HG03025 (cell line): Measurements from ENCODE around the gene MESD.

Experiments used
- ATAC-seq: cut with Tn5 transposase; IDR thresholded peaks from one replicate; pipeline ENCODE4 v1.9.1; 2021; ENCODE audit warnings: mild to moderate bottlenecking, moderate library complexity; ENCODE audit not compliant: unreplicated experiment, low FRiP score

The MESD gene

GRCh38 chr15:80989518-80990478, at the start of gene MESD:
Gene MESD (minus strand): TSS chr15:80989819. CDS start chr15:80989791, 28 bp downstream.
- ATAC-seq, result peak; percentile 95

DNA sequence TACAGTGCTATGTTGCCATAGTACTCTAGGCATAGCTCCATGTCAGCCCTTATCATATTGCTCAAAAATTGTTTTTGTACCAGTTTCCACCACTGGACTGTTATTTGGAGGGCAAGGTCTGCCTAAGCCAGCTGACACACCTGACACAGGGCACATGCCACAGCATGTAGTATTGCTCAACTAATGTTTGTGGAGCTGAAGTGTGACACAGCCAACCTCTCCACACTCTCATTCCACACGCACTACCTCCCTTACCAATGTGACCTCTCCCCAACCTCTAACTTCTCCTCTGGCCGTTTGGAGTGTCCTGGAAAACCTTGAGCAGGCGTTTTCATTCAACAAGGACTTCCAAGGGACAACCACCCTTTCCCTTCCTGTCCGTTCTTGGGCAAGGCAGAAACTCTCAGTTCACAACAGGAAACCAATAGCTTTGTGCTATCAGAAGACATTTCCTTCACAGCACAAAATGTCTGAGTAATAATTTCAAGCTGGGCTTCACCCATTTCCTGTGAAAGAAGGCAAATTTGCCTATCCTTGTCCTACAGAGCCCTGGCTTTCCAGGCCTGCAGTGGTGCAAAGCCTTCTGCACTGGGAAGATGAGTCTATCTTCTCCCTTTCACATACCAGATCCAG, 49.5 kb upstream of the MESD start:
- ATAC-seq, result no peak

GRCh38 chr15:81037952-81038743, 48.5 kb upstream of the MESD start:
- no peak for ATAC-seq

DNA sequence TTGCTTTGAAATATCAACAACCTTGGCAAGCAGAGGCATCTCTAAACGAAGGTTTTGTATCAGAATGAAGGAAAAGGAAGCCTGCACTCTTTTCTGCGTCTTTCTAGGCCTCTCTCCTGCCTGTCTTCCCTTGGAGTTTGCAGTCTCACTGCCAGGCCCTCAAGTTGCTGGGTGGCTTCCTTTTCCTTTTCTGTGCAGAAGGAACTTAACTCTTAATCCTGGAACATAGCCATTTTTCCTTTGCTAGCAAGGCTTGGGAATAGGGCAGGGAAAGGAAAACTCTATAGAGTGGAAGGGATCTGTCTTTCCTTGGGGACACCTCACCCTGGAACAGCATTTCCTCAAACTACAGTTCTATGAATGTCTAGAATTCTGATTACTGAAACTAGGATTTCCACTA, 43.9 kb upstream of the MESD start:
- no peak for ATAC-seq

- no peak for ATAC-seq
Measured at GRCh38 chr15:81032818-81033217, 43.2 kb upstream of the MESD start.

DNA sequence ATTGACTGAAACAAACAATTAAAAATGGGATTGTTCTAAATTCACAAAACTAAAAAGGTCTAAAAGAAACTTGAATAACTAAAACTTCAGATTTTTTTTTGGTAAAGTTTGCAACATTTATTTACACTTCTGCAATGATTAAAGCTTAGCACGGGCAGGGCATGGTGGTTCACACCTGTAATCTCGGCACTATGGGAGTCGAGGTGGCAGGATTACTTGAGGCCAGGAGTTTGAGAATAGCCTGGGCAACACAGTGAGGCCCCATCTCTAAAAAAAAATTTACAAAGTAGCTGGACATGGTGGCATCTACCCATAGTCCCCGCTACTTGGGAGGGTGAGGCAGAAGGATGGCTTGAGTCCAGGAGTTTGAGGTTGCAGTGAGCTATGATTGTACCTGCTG, 42.7 kb upstream of the MESD start:
- ATAC-seq, result no peak

DNA sequence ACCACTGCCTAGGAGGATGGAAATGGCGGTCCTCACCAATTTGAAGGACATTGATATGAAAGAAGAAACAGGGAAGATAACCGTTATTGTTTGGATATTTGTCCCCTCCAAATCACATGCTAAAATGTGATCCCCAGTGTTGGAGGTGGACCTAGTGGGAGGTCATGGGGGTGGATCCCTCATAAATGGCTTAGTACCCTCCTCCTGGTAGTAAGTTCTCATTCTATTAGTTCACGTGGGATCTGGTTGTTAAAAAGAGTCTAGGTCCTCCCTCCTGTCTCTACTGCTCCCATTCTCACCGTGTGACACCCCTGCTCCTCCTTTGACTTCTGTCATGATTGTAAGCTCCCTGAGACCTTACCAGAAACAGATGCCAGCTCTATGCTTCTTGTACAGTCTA, 41.6 kb upstream of the MESD start:
- no peak for ATAC-seq

DNA sequence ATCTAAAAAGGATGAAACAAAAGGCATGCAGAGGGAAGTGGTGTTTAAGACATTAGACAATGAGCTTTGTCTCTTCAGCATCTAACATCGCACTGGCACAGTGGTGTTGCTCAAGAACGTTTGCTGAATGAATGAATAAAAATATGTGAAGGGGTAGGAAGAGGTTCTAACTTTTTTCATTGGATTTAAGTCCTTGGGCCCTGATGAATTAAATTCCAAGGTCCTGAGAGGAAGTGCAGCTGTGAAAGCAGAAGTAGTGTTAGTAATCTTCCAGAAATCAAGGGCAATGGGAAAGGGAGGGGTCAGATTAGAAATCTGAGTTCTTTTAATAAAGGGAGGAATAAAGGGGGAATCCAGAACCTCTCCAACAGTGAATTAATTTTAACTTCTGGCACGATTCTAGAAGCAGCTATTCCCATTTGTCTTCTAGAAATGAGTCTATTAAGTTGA, 40.7 kb upstream of the MESD start:
- ATAC-seq, result no peak

- no peak for ATAC-seq
Measured at GRCh38 chr15:81029414-81030300, 40.0 kb upstream of the MESD start.

DNA sequence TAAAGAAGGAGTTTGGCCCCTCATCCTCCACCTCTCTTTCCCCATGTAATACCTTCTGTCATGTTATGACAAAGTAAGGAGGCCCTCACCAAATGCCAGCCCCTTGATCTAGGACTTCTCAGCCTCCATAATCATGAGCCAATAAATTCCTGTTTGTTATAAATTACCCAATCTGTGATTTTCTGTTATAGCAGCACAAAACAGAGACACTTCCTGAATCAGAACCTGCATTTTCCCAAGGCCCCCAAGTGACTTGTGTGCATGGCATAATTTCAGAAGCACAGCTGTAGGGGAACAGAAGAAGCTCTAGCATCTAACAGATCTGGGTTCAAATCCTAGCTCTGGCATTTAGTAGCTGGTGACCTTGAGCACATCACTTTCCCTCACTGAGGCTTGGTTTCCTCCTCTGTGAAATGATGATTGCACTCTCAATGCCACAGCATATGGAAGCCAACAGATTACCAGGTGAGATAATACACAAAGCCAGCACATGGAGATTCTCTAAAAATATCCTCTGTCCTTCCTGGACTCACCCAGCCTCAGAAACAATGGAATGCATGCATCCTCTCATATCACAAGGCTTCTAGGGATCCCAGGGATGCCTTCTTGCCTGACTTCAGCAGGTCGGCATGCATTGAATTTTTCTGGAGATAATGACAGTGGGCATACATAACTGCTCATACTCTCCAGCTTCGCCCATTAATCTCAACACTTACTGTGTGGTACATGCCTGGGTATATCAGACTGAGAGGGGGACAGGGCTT, 37.4 kb upstream of the MESD start:
- ATAC-seq, result no peak

- ATAC-seq, result no peak
Measured at GRCh38 chr15:81025721-81026370, 36.2 kb upstream of the MESD start.

GRCh38 chr15:81024936-81025335, 35.3 kb upstream of the MESD start:
- ATAC-seq, result no peak

DNA sequence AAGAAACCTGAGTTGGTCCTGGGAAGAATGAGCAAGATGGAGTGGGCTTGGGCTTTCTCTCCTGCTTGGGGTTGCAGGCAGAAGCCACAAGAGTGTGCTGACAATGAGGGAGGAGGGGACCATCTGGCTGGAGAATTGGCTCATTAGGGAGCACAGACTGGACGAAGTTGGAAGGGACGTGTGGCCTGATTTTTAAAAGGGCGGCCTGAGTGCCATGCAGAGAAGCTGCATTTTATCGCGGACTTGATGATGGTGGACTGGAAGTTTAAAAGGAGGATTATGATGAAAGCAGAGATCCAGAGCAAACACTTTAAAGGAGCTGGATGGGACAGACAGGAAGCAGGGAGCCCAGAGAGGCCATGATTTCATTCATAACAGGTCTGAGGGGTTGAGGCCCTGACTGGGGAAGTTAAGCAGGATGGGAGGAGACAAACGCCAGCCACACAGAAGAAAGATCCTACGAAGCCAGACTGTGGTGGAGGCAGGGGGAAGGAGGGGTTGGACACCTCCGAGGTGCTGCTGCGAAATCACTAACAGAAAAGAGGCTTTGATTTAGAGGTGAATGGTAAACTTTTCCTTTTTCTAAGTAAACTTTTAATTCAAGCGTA, 34.8 kb upstream of the MESD start:
- ATAC-seq, result peak; percentile 3

DNA sequence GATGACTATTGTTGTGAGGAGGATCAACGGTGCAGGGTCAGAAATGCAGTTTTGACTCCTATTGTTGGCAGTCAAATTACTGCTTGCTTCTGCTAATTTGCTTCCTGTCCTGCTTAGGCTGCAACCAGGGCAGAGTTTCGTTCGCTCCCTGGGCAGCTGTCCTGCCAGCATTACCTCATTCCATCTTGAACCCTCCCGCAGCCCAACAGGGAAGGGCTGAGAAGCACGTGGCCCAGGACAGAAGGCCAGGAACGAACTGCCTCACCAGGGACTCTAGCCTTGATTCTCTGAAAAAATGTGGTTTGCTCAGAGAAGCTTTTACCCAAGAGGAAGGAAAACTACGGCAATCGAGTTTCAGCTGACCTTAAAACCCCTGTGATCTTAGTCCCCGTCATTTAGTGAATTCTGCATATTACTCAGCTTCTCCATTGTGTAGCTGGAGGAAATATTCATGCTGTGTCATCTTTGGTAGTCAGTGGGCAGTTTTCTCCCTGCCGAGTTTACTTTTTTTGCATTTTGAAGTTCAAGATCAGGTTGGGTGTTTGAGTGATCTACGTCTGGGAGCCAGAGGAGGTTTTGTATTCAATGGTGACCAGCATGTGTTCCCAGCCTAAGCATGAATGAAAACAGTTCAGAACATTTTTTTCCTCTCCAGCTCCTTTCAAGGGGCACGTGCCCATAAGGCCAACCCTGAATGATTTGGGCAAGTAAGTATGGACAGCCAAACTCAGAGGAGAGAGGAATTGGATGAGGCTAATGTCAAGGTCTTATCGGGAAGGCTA, 34.1 kb upstream of the MESD start:
- ATAC-seq, result peak; percentile 94

- no peak for ATAC-seq
Measured at GRCh38 chr15:81021321-81021720, 31.7 kb upstream of the MESD start.

DNA sequence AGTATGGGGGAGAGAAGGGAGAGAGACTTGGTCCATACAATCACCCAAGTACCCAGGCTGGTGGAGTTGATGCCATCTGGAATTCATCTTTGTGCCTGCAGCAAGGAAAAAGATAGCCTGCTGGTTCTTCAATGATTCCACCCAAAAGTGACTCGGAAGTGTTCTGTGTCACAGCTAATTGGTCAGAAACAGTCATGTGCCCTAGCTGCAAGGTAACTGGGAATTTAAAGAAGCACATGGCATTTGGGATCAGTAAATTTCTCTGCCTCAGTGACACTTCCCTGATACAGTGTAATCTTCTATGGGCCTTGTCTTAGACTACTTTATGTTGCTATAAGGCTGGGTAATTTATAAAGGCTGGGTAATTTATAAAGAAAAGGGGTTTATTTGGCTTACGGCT, 28.6 kb upstream of the MESD start:
- ATAC-seq, result no peak

DNA sequence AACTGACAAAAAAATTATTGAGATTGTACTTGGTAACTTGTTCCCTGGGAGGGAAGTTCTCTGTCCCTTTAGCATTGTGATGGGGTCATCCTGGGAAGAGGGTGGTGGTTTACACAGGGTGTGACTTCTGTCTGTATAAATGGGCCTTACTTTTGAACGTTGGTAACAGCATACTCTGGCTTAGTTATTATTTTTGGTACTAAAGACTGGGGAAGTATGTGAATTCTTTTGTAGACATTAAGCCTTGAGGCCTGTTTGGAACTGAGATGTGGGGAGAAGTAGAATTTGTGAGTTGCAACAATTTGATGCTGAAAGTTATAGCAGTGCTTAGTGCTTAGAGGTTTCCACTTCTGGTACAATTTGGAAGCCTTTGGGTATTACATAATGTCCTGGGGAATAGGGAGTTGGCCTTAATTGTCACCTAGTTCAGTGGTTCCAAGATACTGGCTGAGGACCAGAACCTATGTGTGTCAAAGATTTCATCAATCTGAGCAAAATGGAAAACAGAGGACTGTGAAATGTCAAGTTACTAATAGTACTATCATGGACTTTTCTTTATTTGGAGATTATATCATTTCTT, 27.0 kb upstream of the MESD start:
- no peak for ATAC-seq
